HG03571 (cell line): ENCODE measurements around the gene CSKMT.

Experiments
- ATAC-seq: cut with Tn5 transposase; IDR thresholded peaks from one replicate; pipeline ENCODE4 v1.9.1; 2021; ENCODE audit not compliant: unreplicated experiment

CSKMT gene

DNA sequence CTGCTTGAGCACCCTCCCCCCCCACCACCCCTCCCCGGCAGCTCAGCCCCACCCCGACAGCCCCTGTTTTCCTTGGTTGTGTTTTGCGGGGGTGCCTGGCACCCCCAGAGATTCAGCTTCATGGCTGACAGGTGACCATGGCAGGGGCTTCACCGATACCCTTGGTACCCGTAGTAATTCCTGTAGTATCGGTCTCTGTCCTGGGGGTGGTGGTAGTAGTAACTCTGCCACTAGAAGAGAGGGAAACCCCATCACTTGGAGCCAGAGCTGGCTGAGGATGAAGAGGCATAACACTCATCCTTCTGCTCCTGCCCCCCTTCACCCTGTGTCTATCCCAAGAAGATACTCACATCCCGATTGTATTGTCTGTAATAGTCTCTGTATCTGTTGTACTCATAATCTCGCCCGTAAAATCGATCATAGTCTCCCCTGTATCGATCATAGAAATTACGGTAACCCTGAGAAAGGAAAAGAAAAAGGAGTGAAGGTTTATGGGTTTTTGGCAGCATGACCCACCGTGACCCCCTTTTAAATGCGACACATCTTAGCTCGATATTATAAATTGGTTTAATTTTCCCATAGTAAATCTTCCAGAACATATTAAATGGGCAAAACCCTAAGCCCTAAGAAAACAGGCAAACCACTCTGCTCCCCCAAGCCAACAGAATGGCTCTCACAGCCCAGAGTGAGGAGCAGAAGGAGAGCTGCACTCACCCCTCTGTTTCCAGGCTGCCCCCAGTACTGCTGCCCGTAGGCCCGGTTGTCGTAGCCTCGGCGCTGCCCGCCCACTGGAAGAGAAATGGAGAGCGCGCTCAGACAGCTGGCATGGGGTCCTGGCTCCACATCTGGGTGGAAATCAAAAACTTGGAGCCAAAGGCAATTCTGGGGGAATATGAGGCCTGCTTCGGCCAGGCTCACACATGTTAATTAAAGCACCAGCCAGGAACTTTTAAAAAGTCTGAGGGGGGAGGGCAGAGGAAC, 50.3 kb downstream of the CSKMT start:
- no peak for ATAC-seq

DNA sequence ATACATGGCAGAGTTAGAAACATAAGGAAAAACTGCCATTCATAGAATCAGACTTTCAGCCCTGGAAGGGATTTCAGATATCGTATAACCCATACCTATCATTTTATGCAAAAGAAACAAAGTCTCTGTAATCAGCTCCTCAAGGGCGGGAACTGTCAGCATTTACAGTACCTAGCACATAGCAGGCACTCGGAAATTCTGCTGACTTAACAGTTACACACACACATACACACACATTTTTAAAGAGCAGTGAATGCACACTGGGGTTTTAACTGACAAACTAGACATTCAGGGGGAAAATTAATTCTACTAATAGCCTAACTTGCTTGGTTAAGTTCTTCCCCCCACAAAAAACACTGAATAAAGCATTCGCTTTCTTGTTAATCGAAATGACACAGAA, 51.1 kb downstream of the CSKMT start:
- no peak for ATAC-seq

DNA sequence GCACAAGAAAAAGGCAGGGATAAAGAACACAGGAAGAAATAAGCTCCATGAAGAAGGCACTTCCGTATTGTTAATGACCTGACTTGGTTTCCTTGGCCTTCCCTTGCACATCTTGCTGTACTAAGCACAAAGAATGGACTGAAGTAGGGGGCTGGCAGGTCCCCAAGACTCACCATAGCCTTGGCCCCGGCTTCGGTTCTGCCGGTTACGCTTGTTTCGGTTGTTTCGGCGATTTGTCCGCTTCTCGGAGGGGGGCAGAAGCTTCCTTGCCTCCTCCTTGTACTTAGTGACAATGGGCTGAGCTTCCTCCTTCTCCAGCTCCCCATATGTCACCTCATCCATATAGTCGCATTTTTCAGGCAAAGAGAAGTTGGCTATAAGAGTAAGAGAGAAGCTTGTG, 51.7 kb downstream of the CSKMT start:
- no peak for ATAC-seq
